Activated CD4-positive, alpha-beta T cell treated with anti-CD3 and anti-CD28 coated beads for 36 hours (primary cell): Measurements from ENCODE around the gene REEP2. TPM values are rescaled to one million over a fixed set of nuclear protein-coding genes. Genes with fewer than 3 reads are reported as not detected.

Experiments
- ATAC-seq: fragments of 200-7000 bp; cut with Tn5 transposase; one replicate; pipeline ENCODE4 v1.10.0; 2021; ENCODE audit warnings: mild to moderate bottlenecking, moderate library complexity
- CTCF ChIA-PET: fragments of 350-600 bp; sonication (Branson Sonifier 250); formaldehyde crosslinking; loops from one replicate; lab custom pipeline; 2021; ENCODE audit warnings: antibody characterized with exemption; lab: Charles Lee
- POLR2A ChIA-PET: fragments of 350-600 bp; sonication (Branson Sonifier 250); formaldehyde crosslinking; loops from one replicate; lab custom pipeline; 2021; ENCODE audit warnings: antibody characterized with exemption, inconsistent platforms; lab: Charles Lee
- DNase-seq: peaks from one replicate; pipeline ENCODE4 v3.0.0-alpha.2; 2020
- H3K27ac Mint-ChIP-seq: one replicate; pipeline ENCODE4 v1.8.0; 2021; ENCODE audit warnings: mixed read lengths
- H3K27me3 Mint-ChIP-seq: one replicate; pipeline ENCODE4 v1.8.0; 2021; ENCODE audit warnings: mixed read lengths
- H3K36me3 Mint-ChIP-seq: one replicate; pipeline ENCODE4 v1.8.0; 2021; ENCODE audit warnings: low read depth, mixed read lengths
- H3K4me1 Mint-ChIP-seq: one replicate; pipeline ENCODE4 v1.8.0; 2021; ENCODE audit warnings: mixed read lengths
- H3K4me3 Mint-ChIP-seq: one replicate; pipeline ENCODE4 v1.8.0; 2021; ENCODE audit warnings: mild to moderate bottlenecking, moderate library complexity, mixed read lengths
- H3K9me3 Mint-ChIP-seq: one replicate; pipeline ENCODE4 v1.8.0; 2021; ENCODE audit warnings: low read depth, mixed read lengths
- intact Hi-C, 2 experiments: fragments of 100-400 bp; cut with DNase I in 1 of 2; cut with micrococcal nuclease in 1 of 2; formaldehyde crosslinking; loops; one replicate each; pipeline versions ENCODE4 v1.14.2 to v1.15.1; 2022 to 2024; cut with DNase I, micrococcal nuclease
- total RNA-seq, 2 experiments: library from RNA; stranded (reverse); gene quantifications; one replicate each; pipeline ENCODE4 v1.2.3, GENCODE V29; 2021

The REEP2 gene
- total RNA-seq, 2 experiments from 2014 or later: 4.0 to 5.6 TPM

- H3K36me3 Mint-ChIP-seq: no peaks in the 10 kb centered on the region
- H3K27me3 Mint-ChIP-seq: no peaks in the 10 kb centered on the region
- peaks cover 5% of the 10 kb centered on the region for H3K4me1 Mint-ChIP-seq
- ChIA-PET CTCF (interaction anchor here (0.6 to 5.1 kb wide), 19 partner anchors 10 to 786 kb away, joined by 3 to 62 read pairs (median 3); partner anchors contain the start of gene EGR1), POLR2A (interaction anchor here (0.6 to 2.2 kb wide), 6 partner anchors 14 to 259 kb away, joined by 3 to 6 read pairs (median 4); partner anchors contain the start of genes EGR1 and ETF1)
- no peak for ATAC-seq
- H3K27ac Mint-ChIP-seq: no peak overlapping the region
- no peaks in the 10 kb centered on the region for H3K9me3 Mint-ChIP-seq
- intact Hi-C loops: no loop called here
- no peak overlapping the region for H3K4me3 Mint-ChIP-seq
- DNase-seq: no peak
Observed at GRCh38 chr5:138448481-138449398, 9.9 kb downstream of the REEP2 start.

- ATAC-seq: peak; percentile 97
- peak; percentile 93 for DNase-seq
- Mint-ChIP-seq H3K27me3 (no peaks in the 10 kb centered on the region), H3K4me3 (peak overlapping the region; percentile 23), H3K27ac (peak overlapping the region; percentile 47), H3K9me3 (no peaks in the 10 kb centered on the region), H3K36me3 (no peaks in the 10 kb centered on the region), H3K4me1 (peaks cover 5% of the 10 kb centered on the region)
- ChIA-PET POLR2A (interaction anchor here (0.7 to 2.2 kb wide), 3 partner anchors 15 to 93 kb away, joined by 3 to 6 read pairs (median 4); partner anchors contain the start of genes EGR1 and ETF1), CTCF (interaction anchor here (0.6 to 5.1 kb wide), 25 partner anchors 9 to 785 kb away, joined by 3 to 62 read pairs (median 3); partner anchors contain the start of genes EGR1 and KDM3B)
- intact Hi-C loops: loop anchor here (1.0 kb wide), 3 partner anchors 10 to 54 kb away; no protein-coding TSS in a partner anchor
Observed at GRCh38 chr5:138449501-138450239, 10.8 kb downstream of the REEP2 start.

GRCh38 chr5:138450971-138451370, 12.1 kb downstream of the REEP2 start:
- peaks cover 5% of the 10 kb centered on the region for H3K4me1 Mint-ChIP-seq
- ChIA-PET POLR2A (interaction anchor here (0.9 to 2.2 kb wide), 2 partner anchors 14 to 49 kb away, joined by 5 to 6 read pairs; partner anchors contain the start of gene EGR1), CTCF (interaction anchor here (0.7 to 5.1 kb wide), 6 partner anchors 15 to 1162 kb away, joined by 3 to 62 read pairs (median 4); no protein-coding TSS in a partner anchor)
- intact Hi-C loops: loop anchor here (1.0 kb wide), 3 partner anchors 8 to 52 kb away; no protein-coding TSS in a partner anchor
- no peaks in the 10 kb centered on the region for H3K27me3 Mint-ChIP-seq
- no peak for DNase-seq
- H3K36me3 Mint-ChIP-seq: no peaks in the 10 kb centered on the region
- no peak for ATAC-seq
- no peak overlapping the region for H3K4me3 Mint-ChIP-seq
- H3K27ac Mint-ChIP-seq: no peak overlapping the region
- H3K9me3 Mint-ChIP-seq: no peaks in the 10 kb centered on the region

- ATAC-seq (no peak), DNase-seq (no peak)
- H3K27ac Mint-ChIP-seq: no peak overlapping the region
- no peaks in the 10 kb centered on the region for H3K9me3 Mint-ChIP-seq
- no peaks in the 10 kb centered on the region for H3K27me3 Mint-ChIP-seq
- H3K4me3 Mint-ChIP-seq: no peak overlapping the region
- POLR2A ChIA-PET: interaction anchor here (0.6 kb wide), 1 partner anchor 267 kb away, joined by 4 read pairs; no protein-coding TSS in a partner anchor
- intact Hi-C loops: no loop called here
- no peaks in the 10 kb centered on the region for H3K36me3 Mint-ChIP-seq
- peaks cover 8% of the 10 kb centered on the region for H3K4me1 Mint-ChIP-seq
- CTCF ChIA-PET: interaction anchor here (1.4 to 5.1 kb wide), 2 partner anchors 12 to 51 kb away, joined by 3 to 62 read pairs; no protein-coding TSS in a partner anchor
Observed at GRCh38 chr5:138452720-138453119, 13.9 kb downstream of the REEP2 start.

GRCh38 chr5:138453590-138453989, 14.7 kb downstream of the REEP2 start:
- H3K27ac Mint-ChIP-seq: no peak overlapping the region
- POLR2A ChIA-PET: no interaction called here
- intact Hi-C loops: no loop called here

GRCh38 chr5:138454121-138454520, 15.3 kb downstream of the REEP2 start:
- intact Hi-C loops: no loop called here
- H3K27ac Mint-ChIP-seq: no peak overlapping the region
- DNase-seq (no peak), ATAC-seq (no peak)
- no peaks in the 10 kb centered on the region for H3K9me3 Mint-ChIP-seq
- H3K4me1 Mint-ChIP-seq: peaks cover 20% of the 10 kb centered on the region
- ChIA-PET POLR2A (no interaction called here), CTCF (interaction anchor here (0.8 kb wide), 1 partner anchor 33 kb away, joined by 3 read pairs; no protein-coding TSS in a partner anchor)
- no peaks in the 10 kb centered on the region for H3K27me3 Mint-ChIP-seq
- no peak overlapping the region for H3K4me3 Mint-ChIP-seq
- H3K36me3 Mint-ChIP-seq: no peaks in the 10 kb centered on the region

More at GRCh38 chr5:138453590-138453989, 14.7 kb downstream of the REEP2 start:
- Mint-ChIP-seq H3K4me1 (peaks cover 15% of the 10 kb centered on the region), H3K4me3 (no peak overlapping the region), H3K27me3 (no peaks in the 10 kb centered on the region), H3K36me3 (no peaks in the 10 kb centered on the region), H3K9me3 (no peaks in the 10 kb centered on the region)
- DNase-seq: no peak
- no peak for ATAC-seq
- CTCF ChIA-PET: no interaction called here

- ATAC-seq: no peak
- Mint-ChIP-seq H3K4me3 (no peak overlapping the region), H3K27ac (no peak overlapping the region), H3K4me1 (peaks cover 28% of the 10 kb centered on the region), H3K27me3 (no peaks in the 10 kb centered on the region), H3K36me3 (no peaks in the 10 kb centered on the region), H3K9me3 (no peaks in the 10 kb centered on the region)
- ChIA-PET POLR2A (interaction anchor here (0.6 kb wide), 1 partner anchor 89 kb away, joined by 3 read pairs; no protein-coding TSS in a partner anchor), CTCF (interaction anchor here (0.6 to 1.8 kb wide), 7 partner anchors 10 to 124 kb away, joined by 3 to 12 read pairs (median 3); partner anchors contain the start of gene EGR1)
- intact Hi-C loops: no loop called here
- DNase-seq: no peak
Observed at GRCh38 chr5:138455232-138455930, 16.5 kb downstream of the REEP2 start.

GRCh38 chr5:138457531-138458275, 18.8 kb downstream of the REEP2 start:
- ATAC-seq (no peak), DNase-seq (peak; percentile 26)
- H3K27me3 Mint-ChIP-seq: no peaks in the 10 kb centered on the region
- H3K4me3 Mint-ChIP-seq: peak overlapping the region; percentile 32
- H3K36me3 Mint-ChIP-seq: no peaks in the 10 kb centered on the region
- H3K4me1 Mint-ChIP-seq: peaks cover 44% of the 10 kb centered on the region
- peak overlapping the region; percentile 73 for H3K27ac Mint-ChIP-seq
- intact Hi-C loops: loop anchor here in 1 of 2 experiments (2.0 kb wide), 1 partner anchor 423 kb away; no protein-coding TSS in a partner anchor
- CTCF ChIA-PET: interaction anchor here (0.5 to 2.2 kb wide), 6 partner anchors 8 to 683 kb away, joined by 3 to 8 read pairs (median 4); no protein-coding TSS in a partner anchor
- POLR2A ChIA-PET: interaction anchor here (0.6 kb wide), 1 partner anchor 229 kb away, joined by 12 read pairs; no protein-coding TSS in a partner anchor
- no peaks in the 10 kb centered on the region for H3K9me3 Mint-ChIP-seq

- Mint-ChIP-seq H3K36me3 (no peaks in the 10 kb centered on the region), H3K27ac (peak overlapping the region; percentile 98)
- intact Hi-C loops: loop anchor here in 1 of 2 experiments (2.0 kb wide), 1 partner anchor 424 kb away; no protein-coding TSS in a partner anchor
Observed at GRCh38 chr5:138458384-138458783, 19.5 kb downstream of the REEP2 start.

More at GRCh38 chr5:138458384-138458783, 19.5 kb downstream of the REEP2 start:
- ChIA-PET POLR2A (no interaction called here), CTCF (interaction anchor here (0.5 to 2.2 kb wide), 5 partner anchors 9 to 483 kb away, joined by 3 to 8 read pairs (median 5); no protein-coding TSS in a partner anchor)
- H3K4me1 Mint-ChIP-seq: peaks cover 46% of the 10 kb centered on the region
- ATAC-seq (no peak), DNase-seq (no peak)
- no peaks in the 10 kb centered on the region for H3K9me3 Mint-ChIP-seq
- H3K4me3 Mint-ChIP-seq: no peak overlapping the region
- no peaks in the 10 kb centered on the region for H3K27me3 Mint-ChIP-seq
